H1 (cell line): Measurements from ENCODE around the gene TXNRD2. TPM values are rescaled to one million over a fixed set of nuclear protein-coding genes. Genes with fewer than 3 reads are reported as not detected.

Experiments used
- CBX8 ChIP-seq: fragments of 300-800, 300-1000 bp; sonication (generic); IDR thresholded peaks from 2 replicates; pipeline ENCODE4 v1.7.1; 2016; ENCODE audit warnings: low read depth, low read length, borderline replicate concordance
- HDAC6 ChIP-seq: IDR thresholded peaks from one replicate; pipeline ENCODE4 v1.7.1; 2012; ENCODE audit warnings: low read depth, mild to moderate bottlenecking, inconsistent platforms, low read length, moderate library complexity
- JUN ChIP-seq: IDR thresholded peaks from 2 replicates; pipeline ENCODE4 v1.6.1; 2011; ENCODE audit warnings: low read depth, mild to moderate bottlenecking, improper control_type of control experiment, low read length
- MAX ChIP-seq: IDR thresholded peaks from 2 replicates; pipeline ENCODE4 v1.6.1; 2012; ENCODE audit warnings: inconsistent platforms
- NRF1 ChIP-seq: IDR thresholded peaks from 2 replicates; pipeline ENCODE4 v1.6.1; 2011; ENCODE audit warnings: mild to moderate bottlenecking, low read depth, low read length, improper control_type of control experiment
- SP1 ChIP-seq: IDR thresholded peaks from 2 replicates; pipeline ENCODE4 v1.6.1; 2011; ENCODE audit warnings: low read depth, low read length
- polyA plus RNA-seq, 7 experiments: library from polyadenylated mRNA; depleted of rRNA in 3 of 7; stranded (reverse) in 5 of 7; unstranded in 2 of 7; fragments of >200 nt in 5 of 7; fragments of 200-250 nt in 2 of 7; gene quantifications; 1 replicate in 5 of 7; 2 replicates in 1 of 7; 4 replicates in 1 of 7; pipeline versions ENCODE4 v1.2.1 to v1.2.3, GENCODE V29; 2011 to 2013; ENCODE audit warnings: missing spikeins in 2 of 7, mixed read lengths in 2 of 7
- total RNA-seq: library from RNA; stranded (reverse); fragmentation: NEBNext Ultra II Directional; extraction: Animal tissue kit (Norgen Biotek cat#: 25700); gene quantifications from 2 replicates; pipeline ENCODE4 v1.2.1, GENCODE V29; 2021

The TXNRD2 gene
- total and polyA plus RNA-seq, 2 of the 8 experiments (the other 6 are each of a cell fraction or from before 2014, with no cell fraction given): 14.8 to 21.9 TPM

GRCh38 chr22:19990188-19990587 lies 48.6 kb upstream of the TXNRD2 start (continued):
- no peak for TF ChIP-seq CBX8
- TF ChIP-seq NRF1: no peak
- TF ChIP-seq MAX: no peak
- TF ChIP-seq HDAC6: no peak
- TF ChIP-seq JUN: no peak
- TF ChIP-seq SP1: no peak
